Activated CD8-positive, alpha-beta T cell treated with anti-CD3 and anti-CD28 coated beads for 36 hours (primary cell): Measurements from ENCODE around the gene PARD3. TPM values are rescaled to one million over a fixed set of nuclear protein-coding genes. Genes with fewer than 3 reads are reported as not detected.
"Not testable (repeated sequence)": the region's sequence is repeated elsewhere in the genome, so short reads cannot be mapped to it uniquely, and the experiment has no call there.

Source experiments
- ATAC-seq: fragments of 200-7000 bp; cut with Tn5 transposase; one replicate; pipeline ENCODE4 v1.10.0; 2021; ENCODE audit warnings: mild to moderate bottlenecking, moderate library complexity
- CTCF ChIA-PET: fragments of 350-600 bp; sonication (Branson Sonifier 250); formaldehyde crosslinking; loops from one replicate; lab custom pipeline; 2021; ENCODE audit warnings: antibody characterized with exemption; lab: Charles Lee
- POLR2A ChIA-PET: fragments of 350-600 bp; sonication (Branson Sonifier 250); formaldehyde crosslinking; loops from one replicate; lab custom pipeline; 2021; ENCODE audit warnings: antibody characterized with exemption; lab: Charles Lee
- DNase-seq: peaks from one replicate; pipeline ENCODE4 v3.0.0-alpha.2; 2020
- H3K27ac Mint-ChIP-seq: one replicate; pipeline ENCODE4 v1.8.0; 2021; ENCODE audit warnings: mild to moderate bottlenecking, mixed read lengths
- H3K27me3 Mint-ChIP-seq: one replicate; pipeline ENCODE4 v1.8.0; 2021; ENCODE audit warnings: mixed read lengths
- H3K36me3 Mint-ChIP-seq: one replicate; pipeline ENCODE4 v1.8.0; 2021; ENCODE audit warnings: low read depth, mixed read lengths
- H3K4me1 Mint-ChIP-seq: one replicate; pipeline ENCODE4 v1.8.0; 2021; ENCODE audit warnings: low read depth, mixed read lengths
- H3K4me3 Mint-ChIP-seq: one replicate; pipeline ENCODE4 v1.8.0; 2021; ENCODE audit warnings: mild to moderate bottlenecking, moderate library complexity, mixed read lengths
- H3K9me3 Mint-ChIP-seq: one replicate; pipeline ENCODE4 v1.8.0; 2021; ENCODE audit warnings: mixed read lengths
- intact Hi-C: fragments of 100-400 bp; cut with micrococcal nuclease; formaldehyde crosslinking; loops from one replicate; pipeline ENCODE4 v1.10.0; 2022
- total RNA-seq, 2 experiments: library from RNA; stranded (reverse); gene quantifications; one replicate each; pipeline ENCODE4 v1.2.3, GENCODE V29; 2021
- TF ChIP-seq, protein P1 (sequence below): fragments of 200-600 bp; IDR thresholded peaks from one replicate; pipeline ENCODE4 v1.8.0; 2022; ENCODE audit warnings: antibody characterized with exemption, mild to moderate bottlenecking

Gene PARD3
- total RNA-seq, 2 experiments from 2014 or later, result 1.6 to 2.0 TPM

DNA sequence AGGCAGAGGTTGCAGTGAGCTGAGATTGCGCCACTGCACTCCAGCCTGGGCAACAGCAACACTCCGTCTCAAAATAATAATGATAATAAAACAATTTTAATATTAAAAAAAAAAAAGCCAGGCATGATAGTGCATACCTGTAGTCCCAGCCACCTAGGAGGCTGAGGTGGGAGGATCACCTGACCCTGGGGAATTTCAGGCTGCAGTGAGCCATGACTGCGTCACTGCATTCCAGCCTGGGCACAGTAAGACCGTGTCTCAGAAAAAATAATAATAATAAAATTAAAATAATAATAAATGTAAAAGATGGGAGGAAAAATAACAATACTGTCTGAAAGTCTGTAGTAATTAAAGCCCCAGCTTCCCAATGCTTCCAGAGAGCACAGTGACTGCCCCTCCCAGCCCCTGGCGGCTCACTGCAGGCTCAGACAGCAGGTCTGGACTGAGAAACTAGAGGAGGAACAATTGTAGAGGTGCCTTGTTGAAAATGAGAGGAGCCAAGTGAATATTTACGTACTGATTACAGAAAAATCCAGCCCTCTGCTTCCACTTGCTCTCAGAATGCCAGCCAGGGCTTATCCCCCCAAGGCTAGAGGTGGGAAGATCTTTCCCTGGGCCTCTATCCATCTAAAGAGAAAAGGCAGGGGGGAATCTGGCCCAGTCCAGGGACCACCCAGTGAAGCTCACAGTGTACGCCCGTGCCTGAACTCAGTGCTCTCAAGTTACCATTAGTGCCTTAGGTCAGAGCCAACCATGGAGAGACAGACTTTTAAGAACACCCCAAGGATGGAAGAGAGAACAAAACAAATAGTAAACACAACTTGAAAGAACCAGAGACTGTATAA is 112.8 kb downstream of the PARD3 start:
- no peak overlapping the region for H3K4me3 Mint-ChIP-seq
- intact Hi-C loops, result no loop called here
- H3K4me1 Mint-ChIP-seq, result peaks cover 3% of the 10 kb centered on the region
- DNase-seq (no peak), ATAC-seq (no peak)
- ChIA-PET POLR2A (interaction anchor here (0.5 kb wide), 1 partner anchor 1015 kb away, joined by 3 read pairs; no protein-coding TSS in a partner anchor), CTCF (no interaction called here)
- no peak overlapping the region for H3K27ac Mint-ChIP-seq
- H3K36me3 Mint-ChIP-seq, result no peaks in the 10 kb centered on the region
- no peaks in the 10 kb centered on the region for H3K27me3 Mint-ChIP-seq
- TF ChIP-seq, protein P1, sequence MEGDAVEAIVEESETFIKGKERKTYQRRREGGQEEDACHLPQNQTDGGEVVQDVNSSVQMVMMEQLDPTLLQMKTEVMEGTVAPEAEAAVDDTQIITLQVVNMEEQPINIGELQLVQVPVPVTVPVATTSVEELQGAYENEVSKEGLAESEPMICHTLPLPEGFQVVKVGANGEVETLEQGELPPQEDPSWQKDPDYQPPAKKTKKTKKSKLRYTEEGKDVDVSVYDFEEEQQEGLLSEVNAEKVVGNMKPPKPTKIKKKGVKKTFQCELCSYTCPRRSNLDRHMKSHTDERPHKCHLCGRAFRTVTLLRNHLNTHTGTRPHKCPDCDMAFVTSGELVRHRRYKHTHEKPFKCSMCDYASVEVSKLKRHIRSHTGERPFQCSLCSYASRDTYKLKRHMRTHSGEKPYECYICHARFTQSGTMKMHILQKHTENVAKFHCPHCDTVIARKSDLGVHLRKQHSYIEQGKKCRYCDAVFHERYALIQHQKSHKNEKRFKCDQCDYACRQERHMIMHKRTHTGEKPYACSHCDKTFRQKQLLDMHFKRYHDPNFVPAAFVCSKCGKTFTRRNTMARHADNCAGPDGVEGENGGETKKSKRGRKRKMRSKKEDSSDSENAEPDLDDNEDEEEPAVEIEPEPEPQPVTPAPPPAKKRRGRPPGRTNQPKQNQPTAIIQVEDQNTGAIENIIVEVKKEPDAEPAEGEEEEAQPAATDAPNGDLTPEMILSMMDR, result no peak
- H3K9me3 Mint-ChIP-seq, result no peaks in the 10 kb centered on the region

DNA sequence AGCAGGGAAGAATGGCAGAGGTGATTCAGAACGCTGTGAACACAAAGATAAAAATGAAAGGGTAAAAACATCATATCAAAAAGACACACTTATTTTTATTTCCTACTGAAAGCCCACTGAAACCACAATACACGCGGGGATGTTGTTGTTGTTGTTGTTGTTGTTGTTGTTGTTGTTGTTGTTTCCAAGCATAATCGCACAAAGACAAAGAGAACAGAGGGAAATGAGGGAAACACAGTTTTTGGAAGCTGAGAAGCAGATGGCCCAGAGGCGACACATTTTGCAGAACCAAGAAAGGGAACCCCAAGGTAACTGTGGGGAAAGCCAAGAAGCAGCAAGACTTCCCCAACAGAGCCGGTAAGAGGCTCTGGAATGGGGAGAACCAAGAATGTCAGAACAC is 113.9 kb downstream of the PARD3 start:
- Mint-ChIP-seq H3K9me3 (no peaks in the 10 kb centered on the region), H3K27ac (no peak overlapping the region), H3K4me1 (peaks cover 7% of the 10 kb centered on the region), H3K36me3 (no peaks in the 10 kb centered on the region), H3K4me3 (no peak overlapping the region), H3K27me3 (no peaks in the 10 kb centered on the region)
- CTCF ChIA-PET, result no interaction called here
- ATAC-seq (no peak), DNase-seq (no peak)
- intact Hi-C loops, result no loop called here
- TF ChIP-seq, protein P1, result no peak
- POLR2A ChIA-PET, result no interaction called here

DNA sequence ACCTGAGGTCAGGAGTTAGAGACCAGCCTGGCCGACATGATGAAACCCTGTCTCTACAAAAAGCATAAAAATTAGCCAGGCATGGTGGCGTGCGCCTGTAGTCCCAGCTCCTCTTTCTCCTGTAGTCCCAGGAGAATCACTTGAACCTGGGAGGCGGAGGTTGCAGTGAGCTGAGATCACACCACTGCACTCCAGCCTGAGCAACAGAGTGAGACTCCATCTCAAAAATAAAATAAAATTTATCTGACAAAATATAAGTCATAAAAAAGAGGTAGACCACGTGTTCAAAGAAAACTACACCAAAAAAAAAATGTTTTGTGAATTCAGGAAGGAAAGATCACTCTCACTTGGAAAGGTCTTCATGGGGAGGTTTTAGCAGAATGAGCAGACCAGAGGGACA is 114.3 kb downstream of the PARD3 start:
- ATAC-seq, H3K27ac Mint-ChIP-seq, CTCF ChIA-PET, H3K36me3 Mint-ChIP-seq, H3K27me3 Mint-ChIP-seq, DNase-seq, H3K4me3 Mint-ChIP-seq, H3K9me3 Mint-ChIP-seq, intact Hi-C loops, H3K4me1 Mint-ChIP-seq, POLR2A ChIA-PET: not testable (repeated sequence)

DNA sequence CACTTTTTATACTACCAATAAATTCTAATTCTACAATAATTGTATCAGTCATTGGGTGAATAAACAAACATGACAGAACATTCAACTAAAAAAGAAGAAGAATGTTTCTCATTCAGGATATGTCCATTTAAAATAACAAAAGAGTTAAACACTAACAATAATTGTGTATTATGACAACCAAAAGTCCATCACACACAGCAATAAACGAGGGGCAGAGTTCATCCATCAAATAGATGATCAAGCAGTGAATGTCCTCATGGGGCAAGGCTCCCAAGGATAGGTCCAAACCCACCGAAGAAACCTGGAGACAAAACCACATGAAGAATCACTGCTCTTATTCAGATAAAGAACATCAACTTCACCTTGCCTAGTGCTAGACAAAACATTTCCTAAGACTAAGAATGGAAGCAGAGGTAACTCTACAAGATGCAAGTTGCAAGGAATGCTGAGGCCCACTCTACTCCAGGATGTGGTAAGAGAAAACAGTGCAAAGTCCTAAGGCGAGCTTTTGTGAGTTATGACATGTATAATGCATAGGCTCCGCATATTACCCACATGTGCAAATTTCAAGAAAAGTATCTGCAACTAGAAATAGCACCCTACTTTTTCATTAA is 115.1 kb downstream of the PARD3 start:
- ChIA-PET POLR2A (no interaction called here), CTCF (no interaction called here)
- ATAC-seq (no peak), DNase-seq (no peak)
- no peak overlapping the region for H3K27ac Mint-ChIP-seq
- no peak overlapping the region for H3K4me3 Mint-ChIP-seq
- H3K9me3 Mint-ChIP-seq, result no peaks in the 10 kb centered on the region
- H3K36me3 Mint-ChIP-seq, result no peaks in the 10 kb centered on the region
- TF ChIP-seq, protein P1, result no peak
- intact Hi-C loops, result no loop called here
- H3K27me3 Mint-ChIP-seq, result no peaks in the 10 kb centered on the region
- peaks cover 4% of the 10 kb centered on the region for H3K4me1 Mint-ChIP-seq

DNA sequence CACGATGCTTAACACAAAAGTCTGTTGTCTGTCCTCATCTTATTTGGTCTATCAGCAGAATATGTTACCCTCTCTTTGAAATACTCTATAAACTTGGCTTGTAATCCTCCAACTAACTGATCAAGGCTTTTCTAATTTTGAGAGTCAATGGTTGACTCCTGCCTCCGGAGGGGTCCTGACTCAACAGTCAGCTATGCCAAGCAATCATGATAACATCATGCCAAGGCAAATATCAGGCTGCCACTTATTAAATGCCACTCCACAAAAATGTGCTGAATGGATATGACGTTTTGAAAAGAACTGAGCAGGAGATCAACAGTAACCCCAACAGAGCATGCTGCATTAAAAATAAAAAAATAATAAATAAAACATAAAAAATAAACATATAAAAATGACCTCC is 116.1 kb downstream of the PARD3 start:
- POLR2A ChIA-PET, result no interaction called here
- Mint-ChIP-seq H3K27ac (no peak overlapping the region), H3K4me3 (no peak overlapping the region), H3K36me3 (no peaks in the 10 kb centered on the region), H3K27me3 (no peaks in the 10 kb centered on the region), H3K4me1 (peaks cover 4% of the 10 kb centered on the region), H3K9me3 (no peaks in the 10 kb centered on the region)
- ATAC-seq (no peak), DNase-seq (no peak)
- intact Hi-C loops, result no loop called here
- TF ChIP-seq, protein P1, result no peak
- CTCF ChIA-PET, result no interaction called here
